HG03280 (cell line): ENCODE data around the gene OBSCN.

Experiments
- ATAC-seq: cut with Tn5 transposase; IDR thresholded peaks from one replicate; pipeline ENCODE4 v1.9.1; 2021; ENCODE audit warnings: mild to moderate bottlenecking, moderate library complexity; ENCODE audit not compliant: unreplicated experiment

Gene OBSCN

GRCh38 chr1:228274452-228275178 lies 66.8 kb downstream of the OBSCN start:
- ATAC-seq: no peak

- ATAC-seq: no peak
Measured at GRCh38 chr1:228275179-228275429, 67.3 kb downstream of the OBSCN start.

- ATAC-seq: peak; percentile 77
Measured at GRCh38 chr1:228275430-228276173, 67.8 kb downstream of the OBSCN start.

DNA sequence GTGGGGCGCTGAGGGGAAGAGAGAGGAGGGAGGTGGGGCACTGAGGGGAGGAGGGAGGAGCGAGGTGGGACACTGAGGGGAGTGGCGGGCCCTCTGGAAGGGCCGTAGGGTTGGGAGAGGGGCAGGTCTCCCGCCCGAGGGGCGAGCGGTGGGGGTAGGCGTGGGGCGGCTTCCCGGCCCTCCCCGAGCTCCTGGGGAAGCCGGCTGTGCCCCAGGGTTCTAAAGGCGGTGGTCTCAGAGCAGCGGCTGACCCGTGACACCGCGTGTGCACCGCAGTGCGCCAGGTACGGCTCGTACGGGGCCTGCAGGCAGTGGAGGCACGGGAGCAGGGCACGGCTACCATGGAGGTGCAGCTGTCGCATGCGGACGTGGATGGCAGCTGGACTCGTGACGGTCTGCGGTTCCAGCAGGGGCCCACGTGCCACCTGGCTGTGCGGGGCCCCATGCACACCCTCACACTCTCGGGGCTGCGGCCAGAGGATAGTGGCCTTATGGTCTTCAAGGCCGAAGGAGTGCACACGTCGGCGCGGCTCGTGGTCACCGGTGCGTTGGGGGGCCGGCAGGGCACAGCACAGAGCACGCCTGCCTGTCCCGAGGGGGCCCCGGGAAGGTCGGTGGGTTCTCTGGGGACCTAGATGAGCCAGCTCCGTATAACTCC lies 68.5 kb downstream of the OBSCN start:
- ATAC-seq: peak; percentile 16

GRCh38 chr1:228276901-228277490 lies 69.2 kb downstream of the OBSCN start:
- ATAC-seq: no peak

- no peak for ATAC-seq
Measured at GRCh38 chr1:228277491-228278431, 69.9 kb downstream of the OBSCN start.

DNA sequence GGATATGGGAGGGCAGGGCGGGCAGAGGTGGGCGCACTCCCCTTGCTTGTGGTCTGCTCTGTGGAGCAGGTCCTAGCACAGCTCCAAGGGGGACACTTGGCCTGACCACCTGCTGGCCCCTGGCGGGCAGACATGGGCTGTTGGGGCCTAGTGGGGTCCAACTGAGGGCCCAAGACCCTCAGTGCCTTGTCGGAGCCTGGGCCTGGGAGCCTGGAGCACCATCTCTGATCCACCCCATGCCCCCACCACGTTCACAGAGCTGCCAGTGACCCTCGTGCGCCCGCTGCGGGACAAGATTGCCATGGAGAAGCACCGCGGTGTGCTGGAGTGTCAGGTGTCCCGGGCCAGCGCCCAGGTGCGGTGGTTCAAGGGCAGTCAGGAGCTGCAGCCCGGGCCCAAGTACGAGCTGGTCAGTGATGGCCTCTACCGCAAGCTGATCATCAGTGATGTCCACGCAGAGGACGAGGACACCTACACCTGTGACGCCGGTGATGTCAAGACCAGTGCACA lies 70.6 kb downstream of the OBSCN start:
- ATAC-seq: no peak

GRCh38 chr1:228279011-228279721 lies 71.3 kb downstream of the OBSCN start:
- no peak for ATAC-seq

GRCh38 chr1:228279722-228280105 lies 71.9 kb downstream of the OBSCN start:
- no peak for ATAC-seq

- ATAC-seq: no peak
Measured at GRCh38 chr1:228280106-228280901, 72.5 kb downstream of the OBSCN start.

DNA sequence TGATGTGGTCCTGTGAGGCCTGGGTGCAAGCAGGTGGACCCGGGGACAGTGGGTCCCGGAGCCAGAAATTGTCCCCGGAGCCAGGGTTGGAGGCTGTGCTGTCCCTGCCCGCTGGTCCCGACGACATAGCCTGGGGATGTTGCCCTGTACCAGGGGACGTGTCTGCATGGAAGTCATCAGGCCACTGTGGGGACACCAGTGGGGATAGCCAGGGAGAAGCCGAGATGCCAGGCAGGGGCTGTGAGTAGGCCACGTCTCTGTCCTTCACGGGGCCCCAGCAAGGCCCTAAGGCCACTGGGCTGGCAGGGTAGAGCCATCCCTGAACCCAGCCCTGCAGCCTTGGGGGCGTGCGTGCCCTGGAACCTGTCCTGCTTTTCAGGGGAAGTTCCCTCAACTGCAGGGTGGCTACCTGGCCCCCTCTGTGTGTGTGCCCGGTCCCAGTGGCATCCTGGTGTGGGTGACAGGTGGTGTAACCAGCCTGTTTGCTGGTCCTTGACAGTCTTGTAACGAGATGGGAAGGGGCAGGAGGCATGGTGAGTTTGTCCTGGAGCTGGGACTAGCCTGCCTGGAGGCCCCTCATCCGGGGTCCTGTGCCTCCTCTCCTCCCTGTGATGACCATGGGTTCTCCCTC lies 73.2 kb downstream of the OBSCN start:
- no peak for ATAC-seq

DNA sequence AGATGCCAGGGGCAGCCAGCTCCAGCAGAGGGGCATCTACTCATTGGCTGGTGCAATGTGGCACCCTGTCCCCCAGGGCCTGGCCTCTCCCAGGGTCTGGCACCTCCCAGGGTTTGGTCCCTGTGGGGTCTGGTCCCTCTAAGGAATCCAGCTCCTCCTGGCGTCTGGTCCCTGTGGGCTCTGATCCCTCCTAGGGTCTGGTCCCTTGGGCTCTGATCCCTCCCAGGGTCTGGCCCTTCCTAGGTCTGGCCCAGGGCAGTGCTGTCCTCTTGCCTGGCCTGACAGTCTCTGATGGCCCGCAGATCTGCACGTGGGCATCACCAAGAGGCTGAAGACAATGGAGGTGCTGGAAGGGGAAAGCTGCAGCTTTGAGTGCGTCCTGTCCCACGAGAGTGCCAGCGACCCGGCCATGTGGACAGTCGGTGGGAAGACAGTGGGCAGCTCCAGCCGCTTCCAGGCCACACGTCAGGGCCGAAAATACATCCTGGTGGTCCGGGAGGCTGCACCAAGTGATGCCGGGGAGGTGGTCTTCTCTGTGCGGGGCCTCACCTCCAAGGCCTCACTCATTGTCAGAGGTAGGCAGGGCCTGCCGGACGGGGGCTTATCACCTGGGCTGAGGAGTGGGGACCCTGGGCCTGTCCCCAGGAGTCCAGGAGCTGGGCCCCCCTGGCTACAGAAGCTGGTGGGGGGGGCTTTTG lies 73.9 kb downstream of the OBSCN start:
- ATAC-seq: no peak

DNA sequence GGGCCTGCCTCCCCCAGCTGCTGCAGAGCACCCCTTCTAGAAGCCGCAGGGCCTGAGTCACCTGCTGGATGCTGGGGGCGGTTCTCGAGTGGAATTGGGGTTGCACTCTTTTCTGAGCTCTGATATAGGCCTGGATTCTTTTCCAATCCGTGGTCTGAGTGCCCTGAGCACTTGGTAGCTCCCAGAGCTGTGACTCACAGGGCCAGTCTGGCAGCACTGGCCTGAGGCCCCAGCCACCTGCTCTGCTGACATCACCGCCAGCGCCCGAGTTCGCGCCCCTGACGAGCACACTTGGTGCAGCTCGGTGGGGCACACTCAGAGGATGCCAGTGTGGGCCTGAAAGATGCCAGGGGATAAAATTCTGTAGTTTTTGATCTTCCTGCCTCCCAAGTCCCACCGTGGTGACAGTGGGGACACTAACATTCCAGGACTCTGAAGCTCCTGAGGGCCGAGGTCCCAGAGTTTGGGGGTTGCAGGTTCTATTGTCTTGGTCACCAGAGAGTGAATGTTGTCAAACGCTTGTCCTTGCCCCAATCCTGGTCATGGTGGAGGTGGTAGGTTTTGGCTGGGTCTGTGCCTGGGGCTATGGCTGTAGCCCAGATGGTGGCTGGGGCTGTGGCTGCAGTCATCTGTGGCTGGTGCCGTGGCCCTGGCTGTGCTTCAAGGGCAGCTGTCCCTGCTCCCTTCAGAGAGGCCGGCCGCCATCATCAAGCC lies 74.6 kb downstream of the OBSCN start:
- no peak for ATAC-seq

DNA sequence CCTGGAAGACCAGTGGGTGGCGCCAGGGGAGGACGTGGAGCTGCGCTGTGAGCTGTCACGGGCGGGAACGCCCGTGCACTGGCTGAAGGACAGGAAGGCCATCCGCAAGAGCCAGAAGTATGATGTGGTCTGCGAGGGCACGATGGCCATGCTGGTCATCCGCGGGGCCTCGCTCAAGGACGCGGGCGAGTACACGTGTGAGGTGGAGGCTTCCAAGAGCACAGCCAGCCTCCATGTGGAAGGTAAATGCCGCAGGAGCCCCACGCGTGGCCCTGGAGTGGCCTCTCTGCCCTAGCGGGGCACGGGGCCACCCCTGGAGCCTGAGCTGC lies 75.2 kb downstream of the OBSCN start:
- no peak for ATAC-seq

GRCh38 chr1:228283476-228284147 lies 75.8 kb downstream of the OBSCN start:
- ATAC-seq: no peak

GRCh38 chr1:228284148-228284495 lies 76.3 kb downstream of the OBSCN start:
- ATAC-seq: no peak

DNA sequence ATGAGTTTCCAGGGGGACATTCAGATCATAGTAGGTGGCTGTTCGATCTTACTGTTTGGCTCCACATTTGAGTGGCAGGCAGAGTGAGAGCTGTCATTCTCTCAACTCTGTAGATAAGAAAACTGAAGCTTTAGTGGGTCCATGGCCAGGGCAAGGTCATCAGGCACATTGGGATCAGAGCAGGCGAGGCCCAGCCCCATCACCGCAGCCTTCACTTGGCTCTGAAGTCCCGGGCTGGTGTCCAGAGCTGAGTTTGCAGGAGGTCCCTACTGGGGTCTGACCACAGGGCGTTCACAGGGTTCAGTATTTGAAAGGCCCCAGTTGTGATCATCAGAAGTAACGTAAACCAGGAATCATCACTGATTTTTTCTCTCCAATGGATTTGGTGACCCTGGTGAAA lies 76.7 kb downstream of the OBSCN start:
- no peak for ATAC-seq
